Cardiac fibroblast (primary cell): ENCODE data around the gene WDR49.

Experiments
- DNase-seq, 2 donors: peaks; one replicate each; pipeline versions ENCODE4 v3.0.0 to v3.0.0-alpha.2; 2010; ENCODE audit warnings: low read depth in 2 of 2
- H3K4me3 ChIP-seq, 2 donors: replicated peaks in 1 of 2; 1 replicate in 1 of 2; 2 replicates in 1 of 2; pipeline ENCODE4 v1.5.1; 2011; ENCODE audit warnings: low read depth in 2 of 2, low read length in 2 of 2, mild to moderate bottlenecking in 2 of 2, moderate library complexity in 1 of 2
- TF ChIP-seq, protein P1 (sequence below): IDR thresholded peaks from one replicate; pipeline ENCODE4 v1.5.1; 2011; ENCODE audit warnings: low read depth, mild to moderate bottlenecking, low read length, inconsistent platforms

Gene WDR49

DNA sequence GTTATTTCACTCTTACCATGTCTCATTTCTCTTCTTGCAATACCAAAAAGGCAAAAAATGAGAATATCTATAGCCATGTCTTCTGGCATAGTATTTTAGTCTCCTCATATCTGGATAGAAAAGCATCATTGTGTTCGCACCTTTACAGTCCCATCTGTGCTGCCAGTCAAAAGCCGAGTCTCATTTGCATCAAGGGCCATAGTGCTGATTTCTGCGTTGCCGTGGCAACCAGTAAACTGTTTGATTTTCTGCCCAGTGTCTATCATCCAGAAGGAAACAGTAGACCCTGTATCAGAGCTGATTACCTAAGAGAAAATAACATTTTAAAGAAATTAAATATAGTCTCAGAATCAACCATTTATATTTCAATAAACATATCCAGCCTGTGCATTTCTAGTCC, 93.8 kb downstream of the WDR49 start:
- H3K4me3 ChIP-seq: no peak overlapping the region
- TF ChIP-seq, protein P1, sequence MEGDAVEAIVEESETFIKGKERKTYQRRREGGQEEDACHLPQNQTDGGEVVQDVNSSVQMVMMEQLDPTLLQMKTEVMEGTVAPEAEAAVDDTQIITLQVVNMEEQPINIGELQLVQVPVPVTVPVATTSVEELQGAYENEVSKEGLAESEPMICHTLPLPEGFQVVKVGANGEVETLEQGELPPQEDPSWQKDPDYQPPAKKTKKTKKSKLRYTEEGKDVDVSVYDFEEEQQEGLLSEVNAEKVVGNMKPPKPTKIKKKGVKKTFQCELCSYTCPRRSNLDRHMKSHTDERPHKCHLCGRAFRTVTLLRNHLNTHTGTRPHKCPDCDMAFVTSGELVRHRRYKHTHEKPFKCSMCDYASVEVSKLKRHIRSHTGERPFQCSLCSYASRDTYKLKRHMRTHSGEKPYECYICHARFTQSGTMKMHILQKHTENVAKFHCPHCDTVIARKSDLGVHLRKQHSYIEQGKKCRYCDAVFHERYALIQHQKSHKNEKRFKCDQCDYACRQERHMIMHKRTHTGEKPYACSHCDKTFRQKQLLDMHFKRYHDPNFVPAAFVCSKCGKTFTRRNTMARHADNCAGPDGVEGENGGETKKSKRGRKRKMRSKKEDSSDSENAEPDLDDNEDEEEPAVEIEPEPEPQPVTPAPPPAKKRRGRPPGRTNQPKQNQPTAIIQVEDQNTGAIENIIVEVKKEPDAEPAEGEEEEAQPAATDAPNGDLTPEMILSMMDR: no peak
- no peak for DNase-seq

DNA sequence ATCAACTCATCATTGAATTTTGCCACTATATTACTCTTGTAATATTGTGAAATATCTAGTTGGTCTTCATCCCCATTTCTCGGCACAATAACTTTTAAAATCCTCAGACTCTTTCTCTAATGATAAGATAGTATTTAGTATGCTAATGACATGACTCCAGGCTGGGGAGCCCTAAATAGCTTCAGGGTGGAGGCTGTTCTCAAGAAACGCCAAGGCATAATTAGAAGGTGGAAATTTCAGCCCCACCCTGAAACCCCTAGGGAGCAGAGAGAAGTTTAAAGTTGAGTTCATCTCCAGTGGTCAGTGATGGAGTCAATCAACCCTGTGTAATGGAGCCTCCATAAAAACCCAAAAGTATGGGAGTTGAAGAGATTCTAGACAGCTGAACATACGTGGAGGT, 98.8 kb downstream of the WDR49 start:
- TF ChIP-seq, protein P1: no peak
- no peak overlapping the region for H3K4me3 ChIP-seq
- DNase-seq: no peak

DNA sequence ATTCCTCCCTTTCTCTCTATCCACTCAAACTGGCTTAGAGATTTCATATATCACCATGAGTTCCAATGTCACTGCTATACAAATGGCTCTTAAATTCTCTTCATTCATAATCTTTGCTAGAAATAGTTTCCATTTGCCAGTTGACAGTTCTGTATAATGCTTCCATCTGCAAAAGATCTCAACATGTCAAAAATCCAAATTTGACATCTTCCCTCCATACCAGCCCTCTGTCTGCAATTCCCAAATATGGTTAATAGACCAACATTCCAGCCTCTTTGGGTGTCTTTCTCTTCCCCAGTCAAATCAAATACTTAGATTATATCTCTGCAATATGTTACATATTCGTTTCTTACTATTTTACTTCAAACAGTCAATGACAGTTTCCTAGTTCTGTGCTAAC, 115.7 kb downstream of the WDR49 start:
- no peak overlapping the region for H3K4me3 ChIP-seq
- no peak for DNase-seq
- TF ChIP-seq, protein P1: no peak

DNA sequence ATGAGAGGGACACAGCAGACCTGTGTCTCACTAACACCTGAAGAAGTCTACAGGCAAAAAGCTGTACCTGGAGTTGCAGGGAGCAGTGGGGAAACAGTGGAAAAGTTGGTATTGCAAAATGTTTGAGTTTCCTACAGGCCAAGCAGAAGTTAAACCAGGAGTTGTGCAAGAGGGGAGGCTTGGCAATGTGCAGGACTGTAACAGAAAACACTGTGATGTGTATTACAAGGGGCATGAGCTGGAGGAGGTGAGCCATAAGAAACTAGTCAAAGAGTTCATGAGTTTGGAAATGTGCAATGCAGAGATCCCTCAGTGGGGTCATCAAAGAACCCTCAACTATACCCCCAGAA, 132.8 kb downstream of the WDR49 start:
- H3K4me3 ChIP-seq: no peak overlapping the region
- DNase-seq: no peak
- TF ChIP-seq, protein P1: no peak

DNA sequence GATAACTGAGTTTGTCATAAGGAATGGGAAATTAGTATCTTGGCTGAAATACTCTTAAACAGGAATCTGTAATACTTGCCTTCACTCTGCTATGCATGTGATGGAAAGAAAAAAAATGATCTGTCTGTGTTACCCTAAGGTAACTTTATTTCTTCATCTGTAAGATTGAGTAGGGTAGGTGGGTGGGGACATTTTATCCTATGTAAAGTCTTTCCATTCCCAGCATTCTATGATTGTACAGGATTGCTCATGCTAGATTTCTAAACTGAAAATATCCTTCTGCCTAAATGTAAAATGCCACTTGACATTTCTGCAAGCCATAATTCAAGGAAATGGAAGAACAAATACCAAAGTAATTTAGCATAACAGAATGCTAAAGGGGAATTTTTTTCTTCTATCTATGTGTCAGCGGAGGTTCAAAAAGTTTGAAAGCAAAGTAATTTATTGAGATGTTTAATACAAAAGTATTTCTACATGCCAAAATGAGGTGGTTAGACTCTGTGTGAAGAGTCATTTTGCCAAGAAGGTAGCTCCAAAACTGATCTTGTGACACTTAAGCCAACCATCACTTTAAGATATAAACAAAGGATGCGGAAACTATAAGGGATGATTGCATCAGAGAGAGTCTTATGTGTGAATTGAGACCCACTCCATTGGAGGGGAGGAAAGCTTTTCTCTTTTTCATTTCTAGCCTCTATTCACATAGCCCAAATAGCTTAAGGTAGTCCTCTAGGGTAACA, 133.3 kb downstream of the WDR49 start:
- TF ChIP-seq, protein P1: no peak
- DNase-seq: no peak
- H3K4me3 ChIP-seq: no peak overlapping the region

DNA sequence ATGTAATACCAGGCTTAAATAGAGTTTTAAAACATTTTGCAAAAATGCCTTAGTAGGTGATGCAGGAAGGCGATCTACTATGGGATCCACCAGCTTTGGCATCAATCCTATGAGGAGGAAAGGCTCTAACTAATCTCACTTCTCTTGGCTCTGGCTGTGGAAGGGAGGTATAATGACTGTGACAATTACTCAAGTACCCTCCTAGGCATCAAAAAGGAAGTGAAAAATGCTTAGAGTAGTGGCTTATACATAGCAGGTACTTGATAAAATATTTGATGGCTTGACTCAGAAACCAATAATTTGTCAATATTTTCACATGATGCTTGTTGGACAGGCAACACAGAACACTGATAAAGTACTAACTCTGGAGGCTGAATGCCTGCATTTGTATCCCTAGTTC, 145.8 kb downstream of the WDR49 start:
- H3K4me3 ChIP-seq: no peak overlapping the region
- TF ChIP-seq, protein P1: no peak
- DNase-seq: no peak

DNA sequence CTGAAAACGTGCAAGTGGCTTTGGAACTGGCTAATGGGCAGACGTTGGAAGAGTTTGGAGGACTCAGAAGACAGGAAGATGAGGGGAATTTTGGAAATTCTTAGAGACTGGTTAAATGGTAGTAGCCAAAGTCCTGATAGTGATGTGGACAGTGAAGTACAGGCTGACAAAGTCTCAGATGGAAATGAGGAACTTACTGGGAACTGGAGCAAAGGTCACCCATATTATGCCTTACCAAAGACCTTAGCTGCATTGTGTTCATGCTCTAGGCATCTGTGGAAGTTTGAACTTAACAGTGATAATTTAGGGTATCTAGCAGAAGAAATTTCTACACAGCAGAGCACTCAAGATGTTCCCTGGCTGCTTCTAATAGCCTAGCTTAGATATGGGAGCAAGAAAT, 151.3 kb downstream of the WDR49 start:
- no peak overlapping the region for H3K4me3 ChIP-seq
- TF ChIP-seq, protein P1: no peak
- DNase-seq: no peak
